ENCODE data around the gene BLOC1S3. TPM values are rescaled to one million over a fixed set of nuclear protein-coding genes. Genes with fewer than 3 reads are reported as not detected.

Gene BLOC1S3
- total and polyA plus RNA-seq, 4 donors, result 2.9 to 12.2 (median 6.4) TPM

GRCh38 chr19:45211751-45212381, 33.3 kb downstream of the BLOC1S3 start:
- no peaks in the 10 kb centered on the region for H3K36me3 ChIP-seq (ENCODE audit: control insufficient read depth in 1 of 2, insufficient read depth in 2 of 2, low read length in 1 of 2)
- intact Hi-C loops (cut with DNase I), result no loop called here
- 24 to 28% methylated on average over 16 to 17 of the region's 17 CpGs for WGBS, 2 donors
- no peaks in the 10 kb centered on the region for H3K27me3 ChIP-seq (ENCODE audit: control insufficient read depth in 1 of 2, insufficient read depth in 2 of 2, low read length in 1 of 2)
- H3K4me3 ChIP-seq (ENCODE audit: low read length in 2 of 2), result no peak overlapping the region
- no peak overlapping the region for H3K27ac ChIP-seq (ENCODE audit: low read depth in 1 of 2, low read length in 2 of 2)
- H3K4me1 ChIP-seq (ENCODE audit: control insufficient read depth in 1 of 2, insufficient read depth in 2 of 2, low read length in 2 of 2), result no peaks in the 10 kb centered on the region
- peak in 1 of 2 donors; percentile 80 for DNase-seq
- peak; percentile 73 for ATAC-seq (ENCODE audit: low FRiP score)
- no peaks in the 10 kb centered on the region for H3K9me3 ChIP-seq (ENCODE audit: control insufficient read depth, low read length)

- Histone ChIP-seq H3K27ac (ENCODE audit: low read depth in 1 of 2, low read length in 2 of 2) (no peak overlapping the region), H3K27me3 (ENCODE audit: control insufficient read depth in 1 of 2, insufficient read depth in 2 of 2, low read length in 1 of 2) (no peaks in the 10 kb centered on the region), H3K36me3 (ENCODE audit: control insufficient read depth in 1 of 2, insufficient read depth in 2 of 2, low read length in 1 of 2) (no peaks in the 10 kb centered on the region), H3K4me3 (ENCODE audit: low read length in 2 of 2) (no peak overlapping the region), H3K4me1 (ENCODE audit: control insufficient read depth in 1 of 2, insufficient read depth in 2 of 2, low read length in 2 of 2) (no peaks in the 10 kb centered on the region), H3K9me3 (ENCODE audit: control insufficient read depth, low read length) (no peaks in the 10 kb centered on the region)
- DNase-seq (no peak), ATAC-seq (ENCODE audit: low FRiP score) (no peak)
- intact Hi-C loops (cut with DNase I), result no loop called here
- 88 to 92% methylated on average over 21 to 23 of the region's 23 CpGs for whole genome bisulfite sequencing, 2 donors
These were observed 34.4 kb downstream of the BLOC1S3 start for GRCh38 chr19:45213031-45213430.

- WGBS, 2 donors, result 9 to 11% methylated on average over 35 of the region's 35 CpGs
- Histone ChIP-seq H3K27me3 (ENCODE audit: control insufficient read depth in 1 of 2, insufficient read depth in 2 of 2, low read length in 1 of 2) (no peaks in the 10 kb centered on the region), H3K36me3 (ENCODE audit: control insufficient read depth in 1 of 2, insufficient read depth in 2 of 2, low read length in 1 of 2) (no peaks in the 10 kb centered on the region), H3K27ac (ENCODE audit: low read depth in 1 of 2, low read length in 2 of 2) (no peak overlapping the region), H3K9me3 (ENCODE audit: control insufficient read depth, low read length) (no peaks in the 10 kb centered on the region), H3K4me1 (ENCODE audit: control insufficient read depth in 1 of 2, insufficient read depth in 2 of 2, low read length in 2 of 2) (no peaks in the 10 kb centered on the region), H3K4me3 (ENCODE audit: low read length in 2 of 2) (no peak overlapping the region)
- ATAC-seq (ENCODE audit: low FRiP score), result no peak
- intact Hi-C loops (cut with DNase I), result no loop called here
- peak in 1 of 2 donors; percentile 76 for DNase-seq
These were observed 37.0 kb downstream of the BLOC1S3 start for GRCh38 chr19:45215391-45216191.

GRCh38 chr19:45216667-45217066, 38.1 kb downstream of the BLOC1S3 start:
- H3K4me3 ChIP-seq (ENCODE audit: low read length in 2 of 2), result no peak overlapping the region
- ATAC-seq (ENCODE audit: low FRiP score) (no peak), DNase-seq (no peak)
- no peak overlapping the region for H3K27ac ChIP-seq (ENCODE audit: low read depth in 1 of 2, low read length in 2 of 2)
- intact Hi-C loops (cut with DNase I), result no loop called here
- H3K27me3 ChIP-seq (ENCODE audit: control insufficient read depth in 1 of 2, insufficient read depth in 2 of 2, low read length in 1 of 2), result no peaks in the 10 kb centered on the region
- H3K36me3 ChIP-seq (ENCODE audit: control insufficient read depth in 1 of 2, insufficient read depth in 2 of 2, low read length in 1 of 2), result no peaks in the 10 kb centered on the region
- H3K9me3 ChIP-seq (ENCODE audit: control insufficient read depth, low read length), result no peaks in the 10 kb centered on the region
- no peaks in the 10 kb centered on the region for H3K4me1 ChIP-seq (ENCODE audit: control insufficient read depth in 1 of 2, insufficient read depth in 2 of 2, low read length in 2 of 2)
- WGBS, 2 donors, result 38 to 40% methylated on average over 6 of the region's 6 CpGs

- peak in 1 of 2 donors; percentile 76 for DNase-seq
- no peaks in the 10 kb centered on the region for H3K27me3 ChIP-seq (ENCODE audit: control insufficient read depth in 1 of 2, insufficient read depth in 2 of 2, low read length in 1 of 2)
- 7% methylated on average over 42 to 46 of the region's 46 CpGs for WGBS, 2 donors
These were observed 38.8 kb downstream of the BLOC1S3 start for GRCh38 chr19:45217193-45217956.

GRCh38 chr19:45217957-45218334, 39.4 kb downstream of the BLOC1S3 start:
- Histone ChIP-seq H3K9me3 (ENCODE audit: control insufficient read depth, low read length) (no peaks in the 10 kb centered on the region), H3K36me3 (ENCODE audit: control insufficient read depth in 1 of 2, insufficient read depth in 2 of 2, low read length in 1 of 2) (no peaks in the 10 kb centered on the region), H3K27me3 (ENCODE audit: control insufficient read depth in 1 of 2, insufficient read depth in 2 of 2, low read length in 1 of 2) (no peaks in the 10 kb centered on the region), H3K4me3 (ENCODE audit: low read length in 2 of 2) (no peak overlapping the region), H3K27ac (ENCODE audit: low read depth in 1 of 2, low read length in 2 of 2) (no peak overlapping the region), H3K4me1 (ENCODE audit: control insufficient read depth in 1 of 2, insufficient read depth in 2 of 2, low read length in 2 of 2) (no peaks in the 10 kb centered on the region)
- DNase-seq (no peak), ATAC-seq (ENCODE audit: low FRiP score) (no peak)
- intact Hi-C loops (cut with DNase I), result no loop called here
- WGBS, 2 donors, result 26 to 31% methylated on average over 14 of the region's 14 CpGs

More at GRCh38 chr19:45217193-45217956, 38.8 kb downstream of the BLOC1S3 start:
- H3K27ac ChIP-seq (ENCODE audit: low read depth in 1 of 2, low read length in 2 of 2), result no peak overlapping the region
- intact Hi-C loops (cut with DNase I), result no loop called here
- no peaks in the 10 kb centered on the region for H3K9me3 ChIP-seq (ENCODE audit: control insufficient read depth, low read length)
- H3K4me1 ChIP-seq (ENCODE audit: control insufficient read depth in 1 of 2, insufficient read depth in 2 of 2, low read length in 2 of 2), result no peaks in the 10 kb centered on the region
- ATAC-seq (ENCODE audit: low FRiP score), result no peak
- no peaks in the 10 kb centered on the region for H3K36me3 ChIP-seq (ENCODE audit: control insufficient read depth in 1 of 2, insufficient read depth in 2 of 2, low read length in 1 of 2)
- no peak overlapping the region for H3K4me3 ChIP-seq (ENCODE audit: low read length in 2 of 2)

- Histone ChIP-seq H3K27ac (ENCODE audit: low read depth in 1 of 2, low read length in 2 of 2) (no peak overlapping the region), H3K4me1 (ENCODE audit: control insufficient read depth in 1 of 2, insufficient read depth in 2 of 2, low read length in 2 of 2) (no peaks in the 10 kb centered on the region), H3K9me3 (ENCODE audit: control insufficient read depth, low read length) (no peaks in the 10 kb centered on the region), H3K4me3 (ENCODE audit: low read length in 2 of 2) (no peak overlapping the region), H3K36me3 (ENCODE audit: control insufficient read depth in 1 of 2, insufficient read depth in 2 of 2, low read length in 1 of 2) (no peaks in the 10 kb centered on the region), H3K27me3 (ENCODE audit: control insufficient read depth in 1 of 2, insufficient read depth in 2 of 2, low read length in 1 of 2) (no peaks in the 10 kb centered on the region)
- WGBS, 2 donors, result 53 to 64% methylated on average over 4 of the region's 4 CpGs
- DNase-seq, result no peak
- ATAC-seq (ENCODE audit: low FRiP score), result no peak
- intact Hi-C loops (cut with DNase I), result no loop called here
These were observed 39.8 kb downstream of the BLOC1S3 start for GRCh38 chr19:45218426-45218825.

GRCh38 chr19:45218911-45219743, 40.5 kb downstream of the BLOC1S3 start:
- intact Hi-C loops (cut with DNase I), result no loop called here
- DNase-seq, result no peak
- Histone ChIP-seq H3K4me1 (ENCODE audit: control insufficient read depth in 1 of 2, insufficient read depth in 2 of 2, low read length in 2 of 2) (no peaks in the 10 kb centered on the region), H3K9me3 (ENCODE audit: control insufficient read depth, low read length) (no peaks in the 10 kb centered on the region), H3K36me3 (ENCODE audit: control insufficient read depth in 1 of 2, insufficient read depth in 2 of 2, low read length in 1 of 2) (no peaks in the 10 kb centered on the region), H3K27ac (ENCODE audit: low read depth in 1 of 2, low read length in 2 of 2) (no peak overlapping the region), H3K4me3 (ENCODE audit: low read length in 2 of 2) (no peak overlapping the region), H3K27me3 (ENCODE audit: control insufficient read depth in 1 of 2, insufficient read depth in 2 of 2, low read length in 1 of 2) (no peaks in the 10 kb centered on the region)
- no peak for ATAC-seq (ENCODE audit: low FRiP score)
- WGBS, 2 donors, result 59% methylated on average over 18 of the region's 18 CpGs

Measured in aorta (tissue), 5 donors.